HFF-Myc (cell line): ENCODE data around the gene SLC6A14.

ENCODE experiments used
- DNase-seq: peaks from one replicate; pipeline ENCODE4 v3.0.0-alpha.2; 2011; ENCODE audit warnings: low read depth; ENCODE audit errors: extremely low read depth
- H3K4me3 ChIP-seq: replicated peaks from 2 replicates; pipeline ENCODE4 v1.5.1; 2011; ENCODE audit warnings: low read depth, mild to moderate bottlenecking, control low read depth, low read length
- CTCF ChIP-seq: IDR thresholded peaks from 2 replicates; pipeline ENCODE4 v1.5.1; 2012; ENCODE audit warnings: mild to moderate bottlenecking, low read depth, low read length, control low read depth; ENCODE audit errors: missing control alignments

The SLC6A14 gene

GRCh38 chrX:116493271-116493670 is 56.9 kb downstream of the SLC6A14 start:
- TF ChIP-seq CTCF: no peak
- DNase-seq: no peak
- H3K4me3 ChIP-seq: no peak overlapping the region

- no peak for TF ChIP-seq CTCF
- DNase-seq: no peak
- H3K4me3 ChIP-seq: no peak overlapping the region
Measured at GRCh38 chrX:116499780-116500179, 63.4 kb downstream of the SLC6A14 start.
